Retinal pigment epithelial cell (primary cell): Measurements from ENCODE around the gene KRTAP19-1.
"Not testable (repeated sequence)": the region's sequence is repeated elsewhere in the genome, so short reads cannot be mapped to it uniquely, and the experiment has no call there.

Source experiments
- DNase-seq: peaks from one replicate; pipeline ENCODE4 v3.0.0-alpha.2; 2010; ENCODE audit warnings: low read depth
- H3K4me3 ChIP-seq: 2 replicates; pipeline ENCODE4 v1.5.1; 2011; ENCODE audit warnings: mild to moderate bottlenecking, low read length, control low read depth, moderate library complexity
- CTCF ChIP-seq: conservative IDR thresholded peaks from 2 replicates; pipeline ENCODE4 v1.5.1; 2011; ENCODE audit warnings: low read depth, low read length, control low read depth, inconsistent platforms

Gene KRTAP19-1

GRCh38 chr21:30480145-30480544, at the start of gene KRTAP19-1:
Gene KRTAP19-1 (minus strand): TSS chr21:30480367. CDS start chr21:30480317, 50 bp downstream.
- no peak within 1 kb of the TSS for H3K4me3 ChIP-seq
- no peak for DNase-seq
- TF ChIP-seq CTCF = no peak

DNA sequence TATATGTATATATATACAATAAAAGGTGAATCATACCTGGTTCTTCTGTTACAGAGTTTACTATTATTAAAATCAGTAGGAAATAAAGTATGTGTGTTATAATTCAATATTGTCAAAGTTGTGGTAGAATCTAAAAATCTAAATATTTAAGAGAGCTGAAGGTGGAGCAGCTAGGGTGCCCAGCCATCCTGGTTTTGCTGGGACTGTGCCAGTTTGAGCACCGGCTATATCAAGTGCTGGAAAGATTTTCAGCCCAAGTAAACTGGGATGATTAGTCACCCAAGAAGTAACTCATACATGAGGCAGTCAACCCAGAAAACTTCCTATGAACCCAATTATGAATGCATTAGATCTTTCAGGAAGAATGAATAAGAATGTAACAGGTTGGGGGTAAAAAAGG, 38.7 kb upstream of the KRTAP19-1 start:
- no peak for TF ChIP-seq CTCF
- no peak overlapping the region for H3K4me3 ChIP-seq
- DNase-seq = no peak

GRCh38 chr21:30515681-30516080, 35.5 kb upstream of the KRTAP19-1 start:
- no peak for DNase-seq
- no peak overlapping the region for H3K4me3 ChIP-seq
- no peak for TF ChIP-seq CTCF

DNA sequence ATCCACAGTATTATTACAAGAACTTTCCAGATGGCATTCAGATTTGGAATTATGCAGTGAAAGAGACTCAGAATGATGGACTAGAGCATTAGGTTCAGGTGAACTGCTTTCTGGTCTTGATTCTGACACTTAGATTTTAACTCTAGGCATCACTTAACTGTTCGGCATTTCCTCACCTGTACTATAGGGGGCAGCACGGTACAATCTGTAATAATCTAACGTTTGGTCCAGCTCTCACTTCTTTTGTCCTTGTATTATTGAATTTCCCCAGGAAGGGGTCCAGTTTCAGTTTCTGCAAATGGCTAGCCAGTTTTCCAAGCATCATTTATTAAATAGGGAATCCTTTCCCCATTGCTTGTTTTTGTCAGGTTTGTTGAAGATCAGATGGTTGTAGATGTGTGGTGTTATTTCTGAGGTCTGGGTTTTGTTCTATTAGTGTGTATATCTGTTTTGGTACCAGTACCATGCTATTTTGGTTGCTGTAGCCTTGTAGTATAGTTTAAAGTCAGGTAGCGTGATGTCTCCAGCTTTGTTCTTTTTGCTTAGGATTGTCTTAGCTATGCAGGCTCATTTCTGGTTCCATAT, 25.5 kb upstream of the KRTAP19-1 start:
- not testable (repeated sequence) for DNase-seq, H3K4me3 ChIP-seq
- TF ChIP-seq CTCF = peak; percentile 15

GRCh38 chr21:30502041-30502440, 21.9 kb upstream of the KRTAP19-1 start, which contains the start of gene KRTAP19-5:
Gene KRTAP19-5 (minus strand): TSS chr21:30502141. CDS start chr21:30502090, 51 bp downstream.
- no peak for DNase-seq
- H3K4me3 ChIP-seq = no peak within 1 kb of the TSS
- no peak for TF ChIP-seq CTCF

- no peak for TF ChIP-seq CTCF
- no peak within 1 kb of the TSS for H3K4me3 ChIP-seq
- no peak for DNase-seq
Measured at GRCh38 chr21:30497065-30497464, 16.9 kb upstream of the KRTAP19-1 start, which contains the start of gene KRTAP19-4. Gene KRTAP19-4 (minus strand): TSS chr21:30497165. CDS start chr21:30497110, 55 bp downstream.

DNA sequence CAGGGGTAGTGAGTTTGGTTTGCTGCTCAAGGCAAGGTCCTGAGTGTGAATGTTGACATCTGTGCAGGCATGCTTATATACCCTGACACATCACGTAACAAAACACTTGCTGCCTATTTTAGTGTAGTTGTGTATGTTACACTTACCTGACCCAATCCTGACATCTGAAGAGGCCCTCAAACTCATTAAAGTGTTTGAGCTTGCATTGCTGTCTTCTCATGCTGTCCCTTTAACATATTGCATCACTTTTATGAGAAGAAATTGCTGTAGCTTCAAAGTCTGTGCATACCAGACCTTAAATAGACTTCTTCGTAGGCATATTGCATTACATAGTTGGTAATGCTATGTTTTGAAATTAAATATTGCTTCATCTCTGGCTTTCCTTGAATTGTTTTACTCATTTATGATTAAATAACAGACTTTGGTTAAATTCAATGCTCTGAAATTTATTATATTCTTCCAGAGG, 11.8 kb upstream of the KRTAP19-1 start, which contains the start of gene KRTAP19-3:
TSS of gene KRTAP19-3 (minus strand) at position 51 of the 466 bp plus-strand sequence. CDS start 56 bp downstream, outside the sequence.
- H3K4me3 ChIP-seq = no peak within 1 kb of the TSS
- no peak for TF ChIP-seq CTCF
- DNase-seq = no peak
